Vagina (tissue), 2 donors: ENCODE measurements around the gene PSMD3. TPM values are rescaled to one million over a fixed set of nuclear protein-coding genes. Genes with fewer than 3 reads are reported as not detected.

Experiments used
- DNase-seq, 2 donors: peaks; one replicate each; pipeline ENCODE4 v3.0.0-alpha.2; 2017; ENCODE audit errors: extremely low spot score in 2 of 2
- H3K27ac ChIP-seq: fragments of 200-600 bp; sonication (generic); one replicate; pipeline ENCODE4 v1.5.1; 2019
- H3K27me3 ChIP-seq: fragments of 200-600 bp; sonication (generic); one replicate; pipeline ENCODE4 v1.5.1; 2019
- H3K36me3 ChIP-seq, 2 donors: fragments of 200-600 bp; sonication (generic); one replicate each; pipeline ENCODE4 v1.5.1; 2017 to 2019
- H3K4me1 ChIP-seq: fragments of 200-600 bp; sonication (generic); one replicate; pipeline ENCODE4 v1.5.1; 2019
- H3K4me3 ChIP-seq, 2 donors: fragments of 200-600 bp; sonication (generic); 1 replicate in 1 of 2; 2 replicates in 1 of 2; pipeline ENCODE4 v1.5.1; 2016 to 2019
- H3K9me3 ChIP-seq: fragments of 200-600 bp; sonication (generic); one replicate; pipeline ENCODE4 v1.5.1; 2019
- CTCF ChIP-seq, 3 experiments: fragments of 450-650 bp in 2 of 3; fragments of 200-600 bp in 1 of 3; sonication (generic) in 1 of 3; IDR thresholded peaks; one replicate each; pipeline ENCODE4 v1.5.1; 2017 to 2019; ENCODE audit warnings: antibody characterized with exemption in 3 of 3, mild to moderate bottlenecking in 2 of 3, moderate library complexity in 2 of 3
- POLR2A ChIP-seq, 2 donors: fragments of 450-650 bp; IDR thresholded peaks; one replicate each; pipeline ENCODE4 v1.6.1; 2017; ENCODE audit warnings: antibody characterized with exemption in 2 of 2, mild to moderate bottlenecking in 2 of 2, moderate library complexity in 2 of 2
- POLR2AphosphoS5 ChIP-seq, 2 donors: sonication (generic); formaldehyde crosslinking; IDR thresholded peaks; one replicate each; pipeline ENCODE4 v1.9.0; 2017; ENCODE audit warnings: antibody characterized with exemption in 2 of 2, mild to moderate bottlenecking in 2 of 2, low read depth in 1 of 2; ENCODE audit not compliant: insufficient read depth in 1 of 2
- intact Hi-C: fragments of 100-400 bp; cut with DNase I; formaldehyde crosslinking; loops from one replicate; pipeline ENCODE4 v1.15.1; 2023
- total RNA-seq: library from RNA; depleted of rRNA; stranded (reverse); fragments of >200 nt; gene quantifications from one replicate; pipeline ENCODE4 v1.2.3, GENCODE V29; 2016

Gene PSMD3
- total RNA-seq, 1 donor from 2014 or later = 95.0 TPM

GRCh38 chr17:40020146-40020545 is 39.5 kb downstream of the PSMD3 start:
- H3K4me3 ChIP-seq = no peak overlapping the region
- no peak for DNase-seq
- intact Hi-C loops = no loop called here
- H3K27me3 ChIP-seq = no peaks in the 10 kb centered on the region
- TF ChIP-seq POLR2AphosphoS5 (IDR thresholded peaks at IDR 0.05; ENCODE audit: insufficient read depth in 1 of 2, low read depth in 1 of 2) (no peak), CTCF (IDR thresholded peaks at IDR 0.05) (no peak), POLR2A (IDR thresholded peaks at IDR 0.05) (no peak)
- peaks cover 100% of the 10 kb centered on the region for H3K4me1 ChIP-seq
- peak overlapping the region; percentile 89 for H3K27ac ChIP-seq
- H3K36me3 ChIP-seq = peaks cover 0 to 14% of the 10 kb centered on the region in 2 donors
- H3K9me3 ChIP-seq = no peaks in the 10 kb centered on the region

GRCh38 chr17:40021451-40021971 is 40.9 kb downstream of the PSMD3 start:
- Histone ChIP-seq H3K36me3 (peaks cover 0 to 20% of the 10 kb centered on the region in 2 donors), H3K27ac (peak overlapping the region; percentile 89), H3K9me3 (no peaks in the 10 kb centered on the region), H3K27me3 (no peaks in the 10 kb centered on the region), H3K4me1 (peaks cover 100% of the 10 kb centered on the region), H3K4me3 (no peak overlapping the region)
- intact Hi-C loops = no loop called here
- no peak for DNase-seq
- TF ChIP-seq CTCF (IDR thresholded peaks at IDR 0.05) = no peak
- TF ChIP-seq POLR2AphosphoS5 (IDR thresholded peaks at IDR 0.05; ENCODE audit: insufficient read depth in 1 of 2, low read depth in 1 of 2) = peak; percentile 26 to 70
- no peak for TF ChIP-seq POLR2A (IDR thresholded peaks at IDR 0.05)

GRCh38 chr17:40022497-40022896 is 41.9 kb downstream of the PSMD3 start:
- Histone ChIP-seq H3K27me3 (no peaks in the 10 kb centered on the region), H3K9me3 (no peaks in the 10 kb centered on the region), H3K36me3 (peaks cover 0 to 22% of the 10 kb centered on the region in 2 donors), H3K27ac (peak overlapping the region; percentile 89), H3K4me3 (no peak overlapping the region), H3K4me1 (peaks cover 99% of the 10 kb centered on the region)
- intact Hi-C loops = no loop called here
- TF ChIP-seq POLR2A (IDR thresholded peaks at IDR 0.05) = no peak
- no peak for TF ChIP-seq CTCF (IDR thresholded peaks at IDR 0.05)
- no peak for TF ChIP-seq POLR2AphosphoS5 (IDR thresholded peaks at IDR 0.05; ENCODE audit: insufficient read depth in 1 of 2, low read depth in 1 of 2)
- no peak for DNase-seq

GRCh38 chr17:40022961-40023541 is 42.4 kb downstream of the PSMD3 start:
- Histone ChIP-seq H3K4me3 (no peak overlapping the region), H3K36me3 (peaks cover 0 to 27% of the 10 kb centered on the region in 2 donors), H3K9me3 (no peaks in the 10 kb centered on the region), H3K27ac (peak overlapping the region; percentile 89), H3K27me3 (no peaks in the 10 kb centered on the region), H3K4me1 (peaks cover 94% of the 10 kb centered on the region)
- intact Hi-C loops = no loop called here
- DNase-seq = no peak
- TF ChIP-seq POLR2A (IDR thresholded peaks at IDR 0.05) (no peak), POLR2AphosphoS5 (IDR thresholded peaks at IDR 0.05; ENCODE audit: insufficient read depth in 1 of 2, low read depth in 1 of 2) (no peak), CTCF (IDR thresholded peaks at IDR 0.05) (no peak)

GRCh38 chr17:40023590-40024292 is 43.1 kb downstream of the PSMD3 start:
- TF ChIP-seq POLR2AphosphoS5 (IDR thresholded peaks at IDR 0.05; ENCODE audit: insufficient read depth in 1 of 2, low read depth in 1 of 2) (peak; percentile 19 to 79), CTCF (IDR thresholded peaks at IDR 0.05) (no peak)
- Histone ChIP-seq H3K4me1 (peaks cover 87% of the 10 kb centered on the region), H3K36me3 (peaks cover 0 to 33% of the 10 kb centered on the region in 2 donors), H3K4me3 (no peak overlapping the region), H3K27me3 (no peaks in the 10 kb centered on the region), H3K9me3 (no peaks in the 10 kb centered on the region), H3K27ac (peak overlapping the region; percentile 89)
- intact Hi-C loops = no loop called here
- DNase-seq = no peak
